Vagina (tissue), 2 donors: ENCODE results near the gene AHCYL1.

ENCODE experiments used
- POLR2A ChIP-seq, 2 donors: fragments of 450-650 bp; IDR thresholded peaks; one replicate each; pipeline ENCODE4 v1.6.1; 2017; ENCODE audit warnings: antibody characterized with exemption in 2 of 2, mild to moderate bottlenecking in 2 of 2, moderate library complexity in 2 of 2
- POLR2AphosphoS5 ChIP-seq, 2 donors: sonication (generic); formaldehyde crosslinking; IDR thresholded peaks; one replicate each; pipeline ENCODE4 v1.9.0; 2017; ENCODE audit warnings: antibody characterized with exemption in 2 of 2, mild to moderate bottlenecking in 2 of 2, low read depth in 1 of 2; ENCODE audit not compliant: insufficient read depth in 1 of 2
- TF ChIP-seq, protein P1 (sequence below), 3 experiments: fragments of 450-650 bp in 2 of 3; fragments of 200-600 bp in 1 of 3; sonication (generic) in 1 of 3; IDR thresholded peaks; one replicate each; pipeline ENCODE4 v1.5.1; 2017 to 2019; ENCODE audit warnings: antibody characterized with exemption in 3 of 3, mild to moderate bottlenecking in 2 of 3, moderate library complexity in 2 of 3

DNA sequence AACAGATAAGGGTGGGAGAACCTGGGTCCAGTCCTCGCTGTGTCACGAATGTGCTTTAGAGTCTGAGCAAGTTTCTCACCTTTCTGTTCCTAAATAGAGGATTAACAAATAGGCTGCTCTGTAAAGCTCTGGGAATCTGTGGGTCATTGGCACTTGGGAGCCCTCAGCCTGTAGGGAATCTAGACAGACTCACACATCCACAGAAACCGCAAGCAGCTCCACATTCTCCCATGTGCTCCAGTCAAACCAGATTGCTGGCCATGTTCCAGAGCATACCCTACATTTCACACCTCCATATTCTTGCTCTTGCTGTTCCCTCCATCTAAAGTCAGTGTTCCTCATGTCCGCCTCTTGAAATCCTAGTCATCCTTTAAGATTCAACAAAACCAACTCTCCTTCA, 7.8 kb upstream of the AHCYL1 start:
- TF ChIP-seq, protein P1, sequence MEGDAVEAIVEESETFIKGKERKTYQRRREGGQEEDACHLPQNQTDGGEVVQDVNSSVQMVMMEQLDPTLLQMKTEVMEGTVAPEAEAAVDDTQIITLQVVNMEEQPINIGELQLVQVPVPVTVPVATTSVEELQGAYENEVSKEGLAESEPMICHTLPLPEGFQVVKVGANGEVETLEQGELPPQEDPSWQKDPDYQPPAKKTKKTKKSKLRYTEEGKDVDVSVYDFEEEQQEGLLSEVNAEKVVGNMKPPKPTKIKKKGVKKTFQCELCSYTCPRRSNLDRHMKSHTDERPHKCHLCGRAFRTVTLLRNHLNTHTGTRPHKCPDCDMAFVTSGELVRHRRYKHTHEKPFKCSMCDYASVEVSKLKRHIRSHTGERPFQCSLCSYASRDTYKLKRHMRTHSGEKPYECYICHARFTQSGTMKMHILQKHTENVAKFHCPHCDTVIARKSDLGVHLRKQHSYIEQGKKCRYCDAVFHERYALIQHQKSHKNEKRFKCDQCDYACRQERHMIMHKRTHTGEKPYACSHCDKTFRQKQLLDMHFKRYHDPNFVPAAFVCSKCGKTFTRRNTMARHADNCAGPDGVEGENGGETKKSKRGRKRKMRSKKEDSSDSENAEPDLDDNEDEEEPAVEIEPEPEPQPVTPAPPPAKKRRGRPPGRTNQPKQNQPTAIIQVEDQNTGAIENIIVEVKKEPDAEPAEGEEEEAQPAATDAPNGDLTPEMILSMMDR (IDR thresholded peaks at IDR 0.05), result no peak
- TF ChIP-seq POLR2AphosphoS5 (IDR thresholded peaks at IDR 0.05; ENCODE audit: insufficient read depth in 1 of 2, low read depth in 1 of 2) (no peak), POLR2A (IDR thresholded peaks at IDR 0.05) (no peak)
